Measurements from ENCODE around the gene KLHL41. TPM values are rescaled to one million over a fixed set of nuclear protein-coding genes. Genes with fewer than 3 reads are reported as not detected.

The KLHL41 gene
- total and polyA plus RNA-seq, 4 donors = 0.10 to 0.33 (median 0.26) TPM

DNA sequence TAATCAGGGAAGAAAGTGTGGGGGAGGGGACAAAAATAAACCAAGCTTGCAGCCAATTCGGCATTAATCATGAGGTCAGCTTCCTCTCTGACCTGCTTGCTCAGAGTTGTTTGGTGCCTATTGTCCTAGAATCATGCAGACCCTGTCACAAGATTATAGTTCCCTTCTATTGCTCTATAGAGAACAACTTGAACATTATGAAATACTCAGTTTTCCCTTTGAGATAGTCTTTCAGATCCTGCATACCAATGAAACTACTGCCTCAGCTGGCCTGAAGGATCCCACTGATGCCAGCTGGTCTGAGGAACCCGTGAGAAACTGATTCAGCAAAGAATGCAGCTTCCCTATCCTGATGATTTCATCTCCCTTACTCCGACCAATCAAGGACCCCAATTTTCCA is 31.2 kb upstream of the KLHL41 start:
- no peak overlapping the region for H3K9ac ChIP-seq (ENCODE audit: low read depth in 1 of 2, low read length in 2 of 2)

GRCh38 chr2:169478745-169479256 is 30.7 kb upstream of the KLHL41 start:
- H3K27me3 ChIP-seq (ENCODE audit: control insufficient read depth in 4 of 4, insufficient read depth in 4 of 4, low read length in 3 of 4) = no peaks in the 10 kb centered on the region
- H3K27ac ChIP-seq (ENCODE audit: low read depth in 1 of 2, low read length in 2 of 2) = peak overlapping the region; percentile 51 to 57
- peak overlapping the region; percentile 65 to 81 (median 78) for H3K4me3 ChIP-seq (ENCODE audit: low read depth in 1 of 3, low read length in 3 of 3)
- peaks cover 0 to 15% (median 3%) of the 10 kb centered on the region in 4 donors for H3K4me1 ChIP-seq (ENCODE audit: control insufficient read depth in 4 of 4, insufficient read depth in 4 of 4, low read length in 3 of 4)
- no peak for DNase-seq (ENCODE audit: low spot score)
- TF ChIP-seq HNF4G (IDR thresholded peaks at IDR 0.05) = no peak
- TF ChIP-seq RXRA (IDR thresholded peaks at IDR 0.05) = no peak
- TF ChIP-seq, protein P1, sequence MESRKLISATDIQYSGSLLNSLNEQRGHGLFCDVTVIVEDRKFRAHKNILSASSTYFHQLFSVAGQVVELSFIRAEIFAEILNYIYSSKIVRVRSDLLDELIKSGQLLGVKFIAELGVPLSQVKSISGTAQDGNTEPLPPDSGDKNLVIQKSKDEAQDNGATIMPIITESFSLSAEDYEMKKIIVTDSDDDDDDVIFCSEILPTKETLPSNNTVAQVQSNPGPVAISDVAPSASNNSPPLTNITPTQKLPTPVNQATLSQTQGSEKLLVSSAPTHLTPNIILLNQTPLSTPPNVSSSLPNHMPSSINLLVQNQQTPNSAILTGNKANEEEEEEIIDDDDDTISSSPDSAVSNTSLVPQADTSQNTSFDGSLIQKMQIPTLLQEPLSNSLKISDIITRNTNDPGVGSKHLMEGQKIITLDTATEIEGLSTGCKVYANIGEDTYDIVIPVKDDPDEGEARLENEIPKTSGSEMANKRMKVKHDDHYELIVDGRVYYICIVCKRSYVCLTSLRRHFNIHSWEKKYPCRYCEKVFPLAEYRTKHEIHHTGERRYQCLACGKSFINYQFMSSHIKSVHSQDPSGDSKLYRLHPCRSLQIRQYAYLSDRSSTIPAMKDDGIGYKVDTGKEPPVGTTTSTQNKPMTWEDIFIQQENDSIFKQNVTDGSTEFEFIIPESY (IDR thresholded peaks at IDR 0.05) = no peak
- no peak for TF ChIP-seq YY1 (IDR thresholded peaks at IDR 0.05)
- TF ChIP-seq NR2F2 (IDR thresholded peaks at IDR 0.05) = no peak
- TF ChIP-seq, protein P2, sequence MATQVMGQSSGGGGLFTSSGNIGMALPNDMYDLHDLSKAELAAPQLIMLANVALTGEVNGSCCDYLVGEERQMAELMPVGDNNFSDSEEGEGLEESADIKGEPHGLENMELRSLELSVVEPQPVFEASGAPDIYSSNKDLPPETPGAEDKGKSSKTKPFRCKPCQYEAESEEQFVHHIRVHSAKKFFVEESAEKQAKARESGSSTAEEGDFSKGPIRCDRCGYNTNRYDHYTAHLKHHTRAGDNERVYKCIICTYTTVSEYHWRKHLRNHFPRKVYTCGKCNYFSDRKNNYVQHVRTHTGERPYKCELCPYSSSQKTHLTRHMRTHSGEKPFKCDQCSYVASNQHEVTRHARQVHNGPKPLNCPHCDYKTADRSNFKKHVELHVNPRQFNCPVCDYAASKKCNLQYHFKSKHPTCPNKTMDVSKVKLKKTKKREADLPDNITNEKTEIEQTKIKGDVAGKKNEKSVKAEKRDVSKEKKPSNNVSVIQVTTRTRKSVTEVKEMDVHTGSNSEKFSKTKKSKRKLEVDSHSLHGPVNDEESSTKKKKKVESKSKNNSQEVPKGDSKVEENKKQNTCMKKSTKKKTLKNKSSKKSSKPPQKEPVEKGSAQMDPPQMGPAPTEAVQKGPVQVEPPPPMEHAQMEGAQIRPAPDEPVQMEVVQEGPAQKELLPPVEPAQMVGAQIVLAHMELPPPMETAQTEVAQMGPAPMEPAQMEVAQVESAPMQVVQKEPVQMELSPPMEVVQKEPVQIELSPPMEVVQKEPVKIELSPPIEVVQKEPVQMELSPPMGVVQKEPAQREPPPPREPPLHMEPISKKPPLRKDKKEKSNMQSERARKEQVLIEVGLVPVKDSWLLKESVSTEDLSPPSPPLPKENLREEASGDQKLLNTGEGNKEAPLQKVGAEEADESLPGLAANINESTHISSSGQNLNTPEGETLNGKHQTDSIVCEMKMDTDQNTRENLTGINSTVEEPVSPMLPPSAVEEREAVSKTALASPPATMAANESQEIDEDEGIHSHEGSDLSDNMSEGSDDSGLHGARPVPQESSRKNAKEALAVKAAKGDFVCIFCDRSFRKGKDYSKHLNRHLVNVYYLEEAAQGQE (IDR thresholded peaks at IDR 0.05) = no peak
- no peak for TF ChIP-seq RAD21 (IDR thresholded peaks at IDR 0.05)
- TF ChIP-seq GABPA (IDR thresholded peaks at IDR 0.05 in 1 of 2, conservative IDR thresholded peaks at IDR 0.05 in 1 of 2) = no peak
- no peak for TF ChIP-seq TAF1 (conservative IDR thresholded peaks at IDR 0.05)
- TF ChIP-seq ATF3 (IDR thresholded peaks at IDR 0.05) = no peak
- TF ChIP-seq MAX (IDR thresholded peaks at IDR 0.05) = no peak
- TF ChIP-seq HNF4A (conservative IDR thresholded peaks at IDR 0.05) = no peak
- TF ChIP-seq SP1 (IDR thresholded peaks at IDR 0.05) = no peak
- TF ChIP-seq FOXA2 (IDR thresholded peaks at IDR 0.05) = no peak
- no peak for TF ChIP-seq FOXA1 (IDR thresholded peaks at IDR 0.05)
- no peak for TF ChIP-seq CTCF (IDR thresholded peaks at IDR 0.05; ENCODE audit: low read depth, low read length, missing input control)
- no peak for TF ChIP-seq JUND (IDR thresholded peaks at IDR 0.05)
- no peak for TF ChIP-seq EGR1 (IDR thresholded peaks at IDR 0.05; ENCODE audit: low read depth in 2 of 2)
- WGBS = 76% methylated on average over 14 of the region's 14 CpGs
- peak overlapping the region in 1 of 2 donors; percentile 69 for H3K9ac ChIP-seq (ENCODE audit: low read depth in 1 of 2, low read length in 2 of 2)
- no peaks in the 10 kb centered on the region for H3K9me3 ChIP-seq (ENCODE audit: control insufficient read depth in 4 of 4, low read length in 3 of 4)
- peaks cover 4% of the 10 kb centered on the region in 4 donors for H3K36me3 ChIP-seq (ENCODE audit: control insufficient read depth in 4 of 4, insufficient read depth in 3 of 4, low read depth in 1 of 4, low read length in 3 of 4)

More for the DNA sequence above, 31.2 kb upstream of the KLHL41 start:
- Histone ChIP-seq H3K4me3 (ENCODE audit: low read depth in 1 of 3, low read length in 3 of 3) (no peak overlapping the region), H3K9me3 (ENCODE audit: control insufficient read depth in 4 of 4, low read length in 3 of 4) (no peaks in the 10 kb centered on the region), H3K4me1 (ENCODE audit: control insufficient read depth in 4 of 4, insufficient read depth in 4 of 4, low read length in 3 of 4) (peaks cover 0 to 15% (median 3%) of the 10 kb centered on the region in 4 donors), H3K36me3 (ENCODE audit: control insufficient read depth in 4 of 4, insufficient read depth in 3 of 4, low read depth in 1 of 4, low read length in 3 of 4) (peaks cover 0 to 4% (median 2%) of the 10 kb centered on the region in 4 donors), H3K27ac (ENCODE audit: low read depth in 1 of 2, low read length in 2 of 2) (no peak overlapping the region), H3K27me3 (ENCODE audit: control insufficient read depth in 4 of 4, insufficient read depth in 4 of 4, low read length in 3 of 4) (no peaks in the 10 kb centered on the region)
- DNase-seq (ENCODE audit: low spot score) = no peak
- peak; percentile 25 for TF ChIP-seq NR2F2 (IDR thresholded peaks at IDR 0.05)
- no peak for TF ChIP-seq TAF1 (conservative IDR thresholded peaks at IDR 0.05)
- 68% methylated on average over 3 of the region's 3 CpGs for WGBS
